GM12872 (cell line): ENCODE data around the gene HPGD.

Experiments
- TF ChIP-seq, protein P1 (sequence below): IDR thresholded peaks from 3 replicates; pipeline ENCODE4 v1.5.1; 2011; ENCODE audit warnings: low read depth, mild to moderate bottlenecking, low read length, moderate library complexity; ENCODE audit not compliant: insufficient read depth

The HPGD gene

DNA sequence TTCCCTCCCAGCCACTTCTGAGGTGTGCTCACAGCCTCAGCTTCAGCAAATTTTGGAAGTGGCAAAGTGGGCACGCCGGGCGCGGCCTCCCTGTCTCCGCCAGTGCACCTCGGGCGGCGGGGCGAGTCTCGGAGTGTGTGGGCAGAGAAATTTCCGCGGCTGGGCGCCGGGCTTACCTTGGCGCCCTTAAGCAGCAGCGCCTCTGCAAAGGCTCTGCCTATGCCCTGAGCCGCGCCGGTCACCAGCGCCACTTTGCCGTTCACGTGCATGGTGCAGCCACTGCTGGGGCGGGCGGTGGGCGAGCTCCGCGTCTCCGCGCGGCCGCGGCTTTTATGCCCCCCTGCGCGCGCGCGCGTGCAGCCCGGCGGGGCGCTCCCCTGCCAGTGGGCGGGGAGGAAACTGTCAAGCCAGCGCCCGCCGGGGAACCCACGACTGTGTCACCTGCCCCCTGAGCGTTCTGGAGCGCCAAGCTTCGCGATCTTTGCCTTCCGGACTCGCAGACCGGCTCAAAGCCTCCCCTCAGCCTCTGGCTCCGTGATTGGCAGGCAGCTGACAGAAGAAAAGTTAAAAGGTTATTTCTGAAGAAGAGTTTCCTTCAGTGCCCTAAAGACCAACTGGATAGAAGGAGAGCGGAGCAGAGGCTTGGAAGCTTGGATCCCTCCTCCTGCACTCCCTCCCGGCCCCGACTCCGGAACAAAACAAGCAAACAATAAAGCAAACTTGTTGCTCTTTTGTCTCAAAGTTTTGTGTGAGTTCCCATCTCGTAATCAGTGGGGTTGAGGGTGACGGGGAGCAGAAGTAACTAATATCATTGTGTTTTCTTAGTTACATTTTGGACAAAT lies at the start of gene HPGD:
Gene HPGD (minus strand): TSS at position 306 of the 842 bp plus-strand sequence. CDS start 37 bp downstream, at position 269.
- TF ChIP-seq, protein P1, sequence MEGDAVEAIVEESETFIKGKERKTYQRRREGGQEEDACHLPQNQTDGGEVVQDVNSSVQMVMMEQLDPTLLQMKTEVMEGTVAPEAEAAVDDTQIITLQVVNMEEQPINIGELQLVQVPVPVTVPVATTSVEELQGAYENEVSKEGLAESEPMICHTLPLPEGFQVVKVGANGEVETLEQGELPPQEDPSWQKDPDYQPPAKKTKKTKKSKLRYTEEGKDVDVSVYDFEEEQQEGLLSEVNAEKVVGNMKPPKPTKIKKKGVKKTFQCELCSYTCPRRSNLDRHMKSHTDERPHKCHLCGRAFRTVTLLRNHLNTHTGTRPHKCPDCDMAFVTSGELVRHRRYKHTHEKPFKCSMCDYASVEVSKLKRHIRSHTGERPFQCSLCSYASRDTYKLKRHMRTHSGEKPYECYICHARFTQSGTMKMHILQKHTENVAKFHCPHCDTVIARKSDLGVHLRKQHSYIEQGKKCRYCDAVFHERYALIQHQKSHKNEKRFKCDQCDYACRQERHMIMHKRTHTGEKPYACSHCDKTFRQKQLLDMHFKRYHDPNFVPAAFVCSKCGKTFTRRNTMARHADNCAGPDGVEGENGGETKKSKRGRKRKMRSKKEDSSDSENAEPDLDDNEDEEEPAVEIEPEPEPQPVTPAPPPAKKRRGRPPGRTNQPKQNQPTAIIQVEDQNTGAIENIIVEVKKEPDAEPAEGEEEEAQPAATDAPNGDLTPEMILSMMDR = no peak

DNA sequence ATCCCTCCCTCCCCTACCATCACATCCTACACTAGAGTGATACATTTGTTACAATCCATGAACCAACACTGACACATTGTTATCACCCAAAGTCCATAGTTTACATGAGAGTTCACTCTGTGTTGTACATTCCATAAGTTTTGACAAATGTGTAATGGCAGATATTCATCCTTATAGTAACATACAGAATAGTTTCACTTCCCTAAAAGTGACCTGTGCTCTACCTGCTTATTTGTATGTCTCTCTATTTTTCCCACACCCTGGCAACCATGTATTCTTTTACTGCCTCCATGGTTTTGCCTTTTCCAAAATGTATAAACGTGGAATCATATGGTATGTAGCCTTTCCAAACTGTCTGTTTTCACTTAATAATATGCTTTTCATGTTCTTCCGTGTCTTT lies 42.2 kb upstream of the HPGD start:
- TF ChIP-seq, protein P1 = no peak

DNA sequence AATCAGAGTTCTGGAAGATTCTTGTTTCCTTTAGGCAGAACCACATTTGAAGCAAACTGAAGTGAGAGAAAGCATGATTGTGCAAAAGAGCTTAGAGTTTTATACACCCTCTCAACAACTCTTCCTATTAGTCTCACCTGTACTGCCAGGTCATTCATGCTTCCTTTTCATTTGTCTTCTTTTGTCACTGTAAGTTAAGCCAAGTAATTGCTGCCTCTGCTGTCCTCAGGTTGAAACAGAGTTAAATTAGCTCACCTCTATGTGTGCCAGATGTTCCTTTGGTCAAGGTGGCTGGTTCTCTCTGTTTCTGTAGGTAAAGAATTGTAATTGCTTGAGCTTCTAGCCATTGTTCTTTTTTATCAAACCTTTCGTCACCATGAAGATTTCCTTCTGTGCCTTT lies 41.1 kb upstream of the HPGD start:
- TF ChIP-seq, protein P1 = no peak

GRCh38 chr4:174561560-174561959 lies 39.3 kb upstream of the HPGD start:
- TF ChIP-seq, protein P1 = no peak

GRCh38 chr4:174559894-174560293 lies 37.6 kb upstream of the HPGD start:
- TF ChIP-seq, protein P1 = no peak

DNA sequence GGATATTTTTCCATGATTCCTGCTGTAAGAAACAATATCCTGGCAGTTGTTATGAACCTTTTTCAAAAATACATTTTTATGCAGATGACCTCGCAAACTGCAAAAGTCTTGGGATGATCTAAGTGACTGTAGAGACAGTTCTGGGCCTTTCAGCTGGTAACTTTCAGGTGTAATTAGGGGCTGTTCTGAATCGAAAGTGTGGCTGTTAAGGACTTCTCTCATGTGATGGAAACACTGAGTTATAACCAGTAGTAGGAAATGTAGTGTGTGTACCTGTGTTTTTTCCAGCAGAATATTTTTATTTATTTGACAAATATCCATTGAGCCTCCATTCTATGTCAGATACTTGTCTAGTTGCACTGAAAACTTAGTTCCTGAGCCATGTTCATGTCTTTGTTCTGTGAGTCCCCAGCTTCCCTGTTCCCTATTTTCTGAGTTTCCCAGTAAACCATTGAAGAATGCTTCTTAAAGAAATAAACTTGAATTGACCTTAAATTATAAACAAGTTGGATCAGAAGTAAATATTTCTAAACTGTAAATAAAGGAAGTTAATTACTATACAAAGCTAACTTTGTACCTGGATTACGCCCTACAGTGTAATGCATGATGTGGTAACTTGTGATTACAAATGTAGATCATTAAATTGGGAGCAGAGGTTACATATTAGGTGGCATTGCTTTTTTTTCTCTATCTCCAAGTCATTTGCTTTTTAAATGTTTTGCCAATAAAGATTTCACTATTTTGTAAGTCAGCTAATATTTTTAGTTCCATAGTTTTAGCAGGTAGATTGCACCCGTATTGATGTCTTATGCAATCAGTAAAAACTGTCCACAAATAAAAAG lies 33.7 kb upstream of the HPGD start:
- TF ChIP-seq, protein P1 = no peak

DNA sequence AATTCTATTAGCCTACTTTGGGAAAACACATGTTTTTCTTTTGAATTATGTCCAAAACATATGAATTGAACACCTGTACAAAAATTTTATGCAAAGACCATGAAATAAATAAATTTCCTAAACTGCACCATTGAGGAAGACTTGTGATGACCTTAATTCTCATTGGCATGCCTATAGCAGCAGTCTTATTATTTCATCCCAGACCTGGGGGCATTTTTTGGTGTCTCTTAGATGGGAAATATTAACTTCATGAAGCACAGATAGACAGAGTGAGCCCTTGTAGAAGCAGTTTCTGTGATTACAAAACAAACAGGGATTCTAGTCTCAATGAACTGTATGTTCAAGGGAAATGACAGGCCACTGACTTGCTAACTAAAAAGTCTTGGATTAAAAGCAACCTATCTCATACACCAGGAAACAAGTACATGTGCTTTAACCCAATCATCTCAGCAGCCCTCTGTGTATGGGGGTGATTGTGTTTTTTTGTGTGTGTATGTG lies 32.0 kb upstream of the HPGD start:
- TF ChIP-seq, protein P1 = no peak
